ENCODE data around the gene CASZ1. TPM values are rescaled to one million over a fixed set of nuclear protein-coding genes. Genes with fewer than 3 reads are reported as not detected.

Gene CASZ1
- total and polyA plus RNA-seq, 9 of the 15 experiments (the other 6 are each of a cell fraction or from before 2014, with no cell fraction given), result 0.01 to 4.0 (median 0.76) TPM; not detected in 1

- TF ChIP-seq, protein P1, sequence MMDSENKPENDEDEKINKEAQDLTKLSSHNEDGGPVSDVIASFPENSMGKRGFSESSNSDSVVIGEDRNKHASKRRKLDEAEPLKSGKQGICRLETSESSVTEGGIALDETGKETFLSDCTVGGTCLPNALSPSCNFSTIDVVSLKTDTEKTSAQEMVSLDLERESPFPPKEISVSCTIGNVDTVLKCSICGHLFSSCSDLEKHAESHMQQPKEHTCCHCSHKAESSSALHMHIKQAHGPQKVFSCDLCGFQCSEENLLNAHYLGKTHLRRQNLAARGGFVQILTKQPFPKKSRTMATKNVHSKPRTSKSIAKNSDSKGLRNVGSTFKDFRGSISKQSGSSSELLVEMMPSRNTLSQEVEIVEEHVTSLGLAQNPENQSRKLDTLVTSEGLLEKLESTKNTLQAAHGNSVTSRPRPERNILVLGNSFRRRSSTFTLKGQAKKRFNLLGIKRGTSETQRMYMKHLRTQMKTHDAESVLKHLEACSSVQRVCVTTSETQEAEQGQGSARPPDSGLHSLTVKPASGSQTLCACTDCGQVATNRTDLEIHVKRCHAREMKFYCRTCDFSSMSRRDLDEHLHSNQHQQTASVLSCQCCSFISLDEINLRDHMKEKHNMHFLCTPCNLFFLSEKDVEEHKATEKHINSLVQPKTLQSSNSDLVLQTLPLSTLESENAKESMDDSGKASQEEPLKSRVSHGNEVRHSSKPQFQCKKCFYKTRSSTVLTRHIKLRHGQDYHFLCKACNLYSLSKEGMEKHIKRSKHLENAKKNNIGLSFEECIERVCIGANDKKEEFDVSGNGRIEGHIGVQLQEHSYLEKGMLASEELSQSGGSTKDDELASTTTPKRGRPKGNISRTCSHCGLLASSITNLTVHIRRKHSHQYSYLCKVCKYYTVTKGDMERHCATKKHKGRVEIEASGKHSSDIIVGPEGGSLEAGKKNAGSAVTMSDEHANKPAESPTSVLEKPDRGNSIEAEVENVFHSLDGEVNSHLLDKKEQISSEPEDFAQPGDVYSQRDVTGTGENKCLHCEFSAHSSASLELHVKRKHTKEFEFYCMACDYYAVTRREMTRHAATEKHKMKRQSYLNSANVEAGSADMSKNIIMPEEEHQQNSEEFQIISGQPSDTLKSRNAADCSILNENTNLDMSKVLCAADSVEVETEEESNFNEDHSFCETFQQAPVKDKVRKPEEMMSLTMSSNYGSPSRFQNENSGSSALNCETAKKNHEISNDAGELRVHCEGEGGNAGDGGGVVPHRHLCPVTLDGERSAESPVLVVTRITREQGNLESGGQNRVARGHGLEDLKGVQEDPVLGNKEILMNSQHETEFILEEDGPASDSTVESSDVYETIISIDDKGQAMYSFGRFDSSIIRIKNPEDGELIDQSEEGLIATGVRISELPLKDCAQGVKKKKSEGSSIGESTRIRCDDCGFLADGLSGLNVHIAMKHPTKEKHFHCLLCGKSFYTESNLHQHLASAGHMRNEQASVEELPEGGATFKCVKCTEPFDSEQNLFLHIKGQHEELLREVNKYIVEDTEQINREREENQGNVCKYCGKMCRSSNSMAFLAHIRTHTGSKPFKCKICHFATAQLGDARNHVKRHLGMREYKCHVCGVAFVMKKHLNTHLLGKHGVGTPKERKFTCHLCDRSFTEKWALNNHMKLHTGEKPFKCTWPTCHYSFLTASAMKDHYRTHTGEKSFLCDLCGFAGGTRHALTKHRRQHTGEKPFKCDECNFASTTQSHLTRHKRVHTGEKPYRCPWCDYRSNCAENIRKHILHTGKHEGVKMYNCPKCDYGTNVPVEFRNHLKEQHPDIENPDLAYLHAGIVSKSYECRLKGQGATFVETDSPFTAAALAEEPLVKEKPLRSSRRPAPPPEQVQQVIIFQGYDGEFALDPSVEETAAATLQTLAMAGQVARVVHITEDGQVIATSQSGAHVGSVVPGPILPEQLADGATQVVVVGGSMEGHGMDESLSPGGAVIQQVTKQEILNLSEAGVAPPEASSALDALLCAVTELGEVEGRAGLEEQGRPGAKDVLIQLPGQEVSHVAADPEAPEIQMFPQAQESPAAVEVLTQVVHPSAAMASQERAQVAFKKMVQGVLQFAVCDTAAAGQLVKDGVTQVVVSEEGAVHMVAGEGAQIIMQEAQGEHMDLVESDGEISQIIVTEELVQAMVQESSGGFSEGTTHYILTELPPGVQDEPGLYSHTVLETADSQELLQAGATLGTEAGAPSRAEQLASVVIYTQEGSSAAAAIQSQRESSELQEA (IDR thresholded peaks at IDR 0.05; ENCODE audit: low read depth), result no peak
- TF ChIP-seq CBFA2T3 (IDR thresholded peaks at IDR 0.05), result no peak
Observed at GRCh38 chr1:10693152-10693496, 103.3 kb downstream of the CASZ1 start (continued).
